SK-N-SH treated with all-trans-retinoic acid at 6 μM for 48 hours (cell line): ENCODE results near the gene GARS1.
A peak's percentile ranks its signal among the peaks of the same experiment; 100 is the strongest.

Experiments used
- ATAC-seq: fragments of 200-7000 bp; cut with Tn5 transposase; 3 replicates; pipeline ENCODE4 v1.9.1; 2020; ENCODE audit warnings: mild to moderate bottlenecking, moderate library complexity
- ARNTL ChIP-seq: fragments of 450-650 bp; formaldehyde crosslinking; IDR thresholded peaks from 2 replicates; pipeline ENCODE4 v1.5.0; 2020; ENCODE audit warnings: low read depth, mild to moderate bottlenecking, moderate library complexity, borderline replicate concordance
- BACH2 ChIP-seq: fragments of 250-450 bp; sonication (Bioruptor Pico); IDR thresholded peaks from 2 replicates; pipeline ENCODE4 v1.9.0; 2021; ENCODE audit warnings: mild to moderate bottlenecking, borderline replicate concordance
- CSDC2 ChIP-seq: fragments of 250-450 bp; sonication (Bioruptor Pico); IDR thresholded peaks from 2 replicates; pipeline ENCODE4 v1.5.0; 2020; ENCODE audit warnings: mild to moderate bottlenecking, moderate library complexity
- ESRRG ChIP-seq: fragments of 250-450 bp; sonication (Bioruptor Pico); IDR thresholded peaks from 2 replicates; pipeline ENCODE4 v1.6.1; 2021; ENCODE audit warnings: mild to moderate bottlenecking
- GLIS3 ChIP-seq: fragments of 250-450 bp; sonication (Bioruptor Pico); IDR thresholded peaks from 2 replicates; pipeline ENCODE4 v1.5.0; 2020; ENCODE audit warnings: mild to moderate bottlenecking, moderate library complexity
- ISL1 ChIP-seq: fragments of 250-450 bp; sonication (Bioruptor Pico); IDR thresholded peaks from 2 replicates; pipeline ENCODE4 v2.1.2; 2022; ENCODE audit warnings: mild to moderate bottlenecking, moderate library complexity
- OSR1 ChIP-seq: fragments of 250-450 bp; sonication (Bioruptor Pico); IDR thresholded peaks from 2 replicates; pipeline ENCODE4 v1.8.0; 2022; ENCODE audit warnings: moderate library complexity, mild to moderate bottlenecking, inconsistent platforms
- PPARA ChIP-seq: fragments of 250-450 bp; sonication (Bioruptor Pico); IDR thresholded peaks from 2 replicates; pipeline ENCODE4 v1.5.0; 2020; ENCODE audit warnings: mild to moderate bottlenecking, borderline replicate concordance
- RARB ChIP-seq: fragments of 250-450 bp; sonication (Bioruptor Pico); IDR thresholded peaks from 2 replicates; pipeline ENCODE4 v1.8.0; 2021; ENCODE audit warnings: mild to moderate bottlenecking, moderate library complexity
- SNAI2 ChIP-seq: fragments of 250-450 bp; sonication (Bioruptor Pico); IDR thresholded peaks from 2 replicates; pipeline ENCODE4 v1.5.0; 2020; ENCODE audit warnings: mild to moderate bottlenecking, moderate library complexity
- TCF4 ChIP-seq: fragments of 250-450 bp; sonication (Bioruptor Pico); IDR thresholded peaks from 2 replicates; pipeline ENCODE4 v1.8.0; 2021; ENCODE audit warnings: mild to moderate bottlenecking, moderate library complexity, borderline replicate concordance
- TOX ChIP-seq: fragments of 250-450 bp; sonication (Bioruptor Pico); IDR thresholded peaks from 2 replicates; pipeline ENCODE4 v1.8.0; 2021; ENCODE audit warnings: mild to moderate bottlenecking, moderate library complexity, borderline replicate concordance
- TSHZ2 ChIP-seq: fragments of 250-450 bp; sonication (Bioruptor Pico); IDR thresholded peaks from 2 replicates; pipeline ENCODE4 v1.5.0; 2020; ENCODE audit warnings: mild to moderate bottlenecking, moderate library complexity
- ZC3H10 ChIP-seq: fragments of 250-450 bp; sonication (Bioruptor Pico); IDR thresholded peaks from 2 replicates; pipeline ENCODE4 v1.5.1; 2021; ENCODE audit warnings: mild to moderate bottlenecking, moderate library complexity
- ZFP3 ChIP-seq: fragments of 250-450 bp; sonication (Bioruptor Pico); IDR thresholded peaks from 2 replicates; pipeline ENCODE4 v1.5.0; 2020; ENCODE audit warnings: mild to moderate bottlenecking, moderate library complexity
- ZNF565 ChIP-seq: fragments of 450-650 bp; formaldehyde crosslinking; conservative IDR thresholded peaks from 2 replicates; pipeline ENCODE4 v1.5.0; 2020; ENCODE audit warnings: low read depth, mild to moderate bottlenecking, moderate library complexity
- ZNF70 ChIP-seq: fragments of 450-650 bp; formaldehyde crosslinking; IDR thresholded peaks from 2 replicates; pipeline ENCODE4 v1.5.0; 2020; ENCODE audit warnings: mild to moderate bottlenecking, moderate library complexity
- ZNF8 ChIP-seq: fragments of 450-650 bp; formaldehyde crosslinking; IDR thresholded peaks from 2 replicates; pipeline ENCODE4 v1.5.0; 2020; ENCODE audit warnings: mild to moderate bottlenecking, moderate library complexity
- TF ChIP-seq, protein P1 (sequence below): fragments of 250-450 bp; sonication (Bioruptor Pico); IDR thresholded peaks from 2 replicates; pipeline ENCODE4 v1.5.1; 2020; ENCODE audit warnings: low read depth, mild to moderate bottlenecking, moderate library complexity
- TF ChIP-seq, protein P2 (sequence below): fragments of 250-450 bp; sonication (Bioruptor Pico); IDR thresholded peaks from 2 replicates; pipeline ENCODE4 v1.8.0; 2020; ENCODE audit warnings: mild to moderate bottlenecking, moderate library complexity, borderline replicate concordance
- TF ChIP-seq, protein P3 (sequence below): fragments of 250-450 bp; sonication (Bioruptor Pico); IDR thresholded peaks from 2 replicates; pipeline ENCODE4 v1.8.0; 2021; ENCODE audit warnings: low read depth, mild to moderate bottlenecking, moderate library complexity, borderline replicate concordance

Gene GARS1

DNA sequence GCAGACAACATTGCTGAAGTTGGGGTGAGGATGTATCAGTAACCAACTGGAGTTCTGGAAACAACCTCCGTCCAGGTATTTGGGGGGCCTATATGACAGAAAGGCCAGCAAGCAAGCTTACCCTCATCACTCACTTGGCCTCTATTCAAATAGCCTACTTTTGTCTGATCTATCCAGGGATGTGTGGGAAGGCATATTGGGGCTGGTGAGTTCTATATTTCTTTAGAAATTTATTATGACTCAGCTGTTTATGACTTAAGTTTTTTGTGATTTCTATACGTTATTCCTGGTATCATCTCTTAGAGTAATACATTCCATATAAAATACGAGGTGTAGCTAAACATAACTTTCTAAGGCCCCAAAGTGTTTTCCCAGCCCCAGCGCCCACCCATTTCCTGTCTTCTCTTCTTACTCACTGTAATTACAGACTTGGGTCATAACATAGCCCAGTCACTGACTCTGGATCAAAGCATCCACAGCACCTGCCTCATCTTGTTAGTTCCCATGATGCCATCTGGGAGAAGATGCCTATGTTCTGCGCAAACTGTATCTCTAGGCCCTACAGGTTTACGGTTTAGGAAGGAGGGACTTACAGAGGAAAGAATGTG, 18.1 kb downstream of the GARS1 start:
- peak; percentile 25; the same call in 2 of the 3 replicates for ATAC-seq

GRCh38 chr7:30613366-30614325, 19.0 kb downstream of the GARS1 start:
- TF ChIP-seq ZNF565 (no peak), GLIS3 (CRISPR knock-in tag) (no peak), ESRRG (CRISPR knock-in tag) (no peak), OSR1 (CRISPR knock-in tag) (no peak), PPARA (no peak), ZC3H10 (CRISPR knock-in tag) (no peak), ZFP3 (CRISPR knock-in tag) (no peak), TCF4 (no peak), ARNTL (CRISPR knock-in tag) (no peak)
- TF ChIP-seq, protein P1, sequence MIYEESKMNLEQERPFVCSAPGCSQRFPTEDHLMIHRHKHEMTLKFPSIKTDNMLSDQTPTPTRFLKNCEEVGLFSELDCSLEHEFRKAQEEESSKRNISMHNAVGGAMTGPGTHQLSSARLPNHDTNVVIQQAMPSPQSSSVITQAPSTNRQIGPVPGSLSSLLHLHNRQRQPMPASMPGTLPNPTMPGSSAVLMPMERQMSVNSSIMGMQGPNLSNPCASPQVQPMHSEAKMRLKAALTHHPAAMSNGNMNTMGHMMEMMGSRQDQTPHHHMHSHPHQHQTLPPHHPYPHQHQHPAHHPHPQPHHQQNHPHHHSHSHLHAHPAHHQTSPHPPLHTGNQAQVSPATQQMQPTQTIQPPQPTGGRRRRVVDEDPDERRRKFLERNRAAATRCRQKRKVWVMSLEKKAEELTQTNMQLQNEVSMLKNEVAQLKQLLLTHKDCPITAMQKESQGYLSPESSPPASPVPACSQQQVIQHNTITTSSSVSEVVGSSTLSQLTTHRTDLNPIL (CRISPR knock-in tag) = no peak
- TF ChIP-seq, protein P2, sequence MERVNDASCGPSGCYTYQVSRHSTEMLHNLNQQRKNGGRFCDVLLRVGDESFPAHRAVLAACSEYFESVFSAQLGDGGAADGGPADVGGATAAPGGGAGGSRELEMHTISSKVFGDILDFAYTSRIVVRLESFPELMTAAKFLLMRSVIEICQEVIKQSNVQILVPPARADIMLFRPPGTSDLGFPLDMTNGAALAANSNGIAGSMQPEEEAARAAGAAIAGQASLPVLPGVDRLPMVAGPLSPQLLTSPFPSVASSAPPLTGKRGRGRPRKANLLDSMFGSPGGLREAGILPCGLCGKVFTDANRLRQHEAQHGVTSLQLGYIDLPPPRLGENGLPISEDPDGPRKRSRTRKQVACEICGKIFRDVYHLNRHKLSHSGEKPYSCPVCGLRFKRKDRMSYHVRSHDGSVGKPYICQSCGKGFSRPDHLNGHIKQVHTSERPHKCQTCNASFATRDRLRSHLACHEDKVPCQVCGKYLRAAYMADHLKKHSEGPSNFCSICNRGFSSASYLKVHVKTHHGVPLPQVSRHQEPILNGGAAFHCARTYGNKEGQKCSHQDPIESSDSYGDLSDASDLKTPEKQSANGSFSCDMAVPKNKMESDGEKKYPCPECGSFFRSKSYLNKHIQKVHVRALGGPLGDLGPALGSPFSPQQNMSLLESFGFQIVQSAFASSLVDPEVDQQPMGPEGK (CRISPR knock-in tag) = no peak
- peak; percentile 62 for ATAC-seq

More for the DNA sequence above, 18.1 kb downstream of the GARS1 start:
- no peak for TF ChIP-seq ZFP3 (CRISPR knock-in tag)
- no peak for TF ChIP-seq GLIS3 (CRISPR knock-in tag)
- no peak for TF ChIP-seq BACH2 (CRISPR knock-in tag)
- no peak for TF ChIP-seq SNAI2
- TF ChIP-seq ZNF8 (CRISPR knock-in tag) = no peak
- TF ChIP-seq ZC3H10 (CRISPR knock-in tag) = no peak
- TF ChIP-seq ISL1 (CRISPR knock-in tag) = no peak
- TF ChIP-seq TSHZ2 (CRISPR knock-in tag) = no peak
- no peak for TF ChIP-seq ARNTL (CRISPR knock-in tag)
- TF ChIP-seq, protein P3, sequence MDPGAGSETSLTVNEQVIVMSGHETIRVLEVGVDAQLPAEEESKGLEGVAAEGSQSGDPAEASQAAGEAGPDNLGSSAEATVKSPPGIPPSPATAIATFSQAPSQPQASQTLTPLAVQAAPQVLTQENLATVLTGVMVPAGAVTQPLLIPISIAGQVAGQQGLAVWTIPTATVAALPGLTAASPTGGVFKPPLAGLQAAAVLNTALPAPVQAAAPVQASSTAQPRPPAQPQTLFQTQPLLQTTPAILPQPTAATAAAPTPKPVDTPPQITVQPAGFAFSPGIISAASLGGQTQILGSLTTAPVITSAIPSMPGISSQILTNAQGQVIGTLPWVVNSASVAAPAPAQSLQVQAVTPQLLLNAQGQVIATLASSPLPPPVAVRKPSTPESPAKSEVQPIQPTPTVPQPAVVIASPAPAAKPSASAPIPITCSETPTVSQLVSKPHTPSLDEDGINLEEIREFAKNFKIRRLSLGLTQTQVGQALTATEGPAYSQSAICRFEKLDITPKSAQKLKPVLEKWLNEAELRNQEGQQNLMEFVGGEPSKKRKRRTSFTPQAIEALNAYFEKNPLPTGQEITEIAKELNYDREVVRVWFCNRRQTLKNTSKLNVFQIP = no peak
- TF ChIP-seq, protein P2 (CRISPR knock-in tag) = no peak
- TF ChIP-seq TOX (CRISPR knock-in tag) = no peak
- no peak for TF ChIP-seq ZNF70 (CRISPR knock-in tag)
- no peak for TF ChIP-seq ESRRG (CRISPR knock-in tag)
- TF ChIP-seq ZNF565 = no peak
- no peak for TF ChIP-seq PPARA
- TF ChIP-seq RARB = no peak
- TF ChIP-seq CSDC2 = no peak
- TF ChIP-seq OSR1 (CRISPR knock-in tag) = no peak
